Activated B cell treated with CpG ODN at 0.5 μM for 24 hours (primary cell): ENCODE data around the gene DGKQ. TPM values are rescaled to one million over a fixed set of nuclear protein-coding genes. Genes with fewer than 3 reads are reported as not detected.

Source experiments
- ATAC-seq: fragments of 200-7000 bp; cut with Tn5 transposase; one replicate; pipeline ENCODE4 v1.10.0; 2021; ENCODE audit warnings: low read depth, mild to moderate bottlenecking, moderate library complexity
- CTCF ChIA-PET: fragments of 350-600 bp; sonication (Branson Sonifier 250); formaldehyde crosslinking; loops from one replicate; lab custom pipeline; 2021; ENCODE audit warnings: antibody characterized with exemption; lab: Charles Lee
- POLR2A ChIA-PET: fragments of 350-600 bp; sonication (Branson Sonifier 250); formaldehyde crosslinking; loops from one replicate; lab custom pipeline; 2021; ENCODE audit warnings: antibody characterized with exemption; lab: Charles Lee
- DNase-seq: peaks from one replicate; pipeline ENCODE4 v3.0.0; 2022
- H3K27ac Mint-ChIP-seq: one replicate; pipeline ENCODE4 v1.8.0; 2020; ENCODE audit warnings: mixed read lengths
- H3K27me3 Mint-ChIP-seq: one replicate; pipeline ENCODE4 v1.8.0; 2021; ENCODE audit warnings: mixed read lengths
- H3K36me3 Mint-ChIP-seq: one replicate; pipeline ENCODE4 v1.8.0; 2021; ENCODE audit warnings: low read depth, mixed read lengths
- H3K4me1 Mint-ChIP-seq: one replicate; pipeline ENCODE4 v1.8.0; 2021; ENCODE audit warnings: mixed read lengths
- H3K4me3 Mint-ChIP-seq: one replicate; pipeline ENCODE4 v1.8.0; 2020; ENCODE audit warnings: mild to moderate bottlenecking, mixed read lengths
- H3K9me3 Mint-ChIP-seq: one replicate; pipeline ENCODE4 v1.8.0; 2020; ENCODE audit warnings: mixed read lengths
- CTCF ChIP-seq: fragments of 200-600 bp; IDR thresholded peaks from one replicate; pipeline ENCODE4 v1.8.0; 2022; ENCODE audit warnings: antibody characterized with exemption, mild to moderate bottlenecking
- intact Hi-C: fragments of 100-400 bp; cut with micrococcal nuclease; formaldehyde crosslinking; loops from one replicate; pipeline ENCODE4 v1.15.1; 2024
- total RNA-seq: library from RNA; stranded (reverse); gene quantifications from 2 replicates; pipeline ENCODE4 v1.2.3, GENCODE V29; 2022

DGKQ gene
- total RNA-seq, 1 donor from 2014 or later = 16.4 TPM

- TF ChIP-seq CTCF = no peak
- Mint-ChIP-seq H3K4me1 (peaks cover 19% of the 10 kb centered on the region), H3K27me3 (no peaks in the 10 kb centered on the region), H3K9me3 (no peaks in the 10 kb centered on the region), H3K4me3 (no peak overlapping the region), H3K36me3 (peaks cover 8% of the 10 kb centered on the region), H3K27ac (no peak overlapping the region)
- ChIA-PET POLR2A (interaction anchor here (1.9 kb wide), 1 partner anchor 207 kb away, joined by 16 read pairs; no protein-coding TSS in a partner anchor), CTCF (interaction anchor here (2.4 to 3.7 kb wide), 2 partner anchors 56 to 247 kb away, joined by 14 to 43 read pairs; partner anchors contain the start of genes GAK and TMEM175)
- intact Hi-C loops = loop anchor here (5.0 to 10.0 kb wide), 2 partner anchors 67 to 654 kb away; partner anchors contain the start of gene ZNF141
- DNase-seq (no peak), ATAC-seq (no peak)
These were observed 15.7 kb upstream of the DGKQ start for GRCh38 chr4:988726-989721.

- Mint-ChIP-seq H3K36me3 (peaks cover 8% of the 10 kb centered on the region), H3K27me3 (no peaks in the 10 kb centered on the region), H3K27ac (no peak overlapping the region), H3K4me1 (peaks cover 19% of the 10 kb centered on the region), H3K9me3 (no peaks in the 10 kb centered on the region), H3K4me3 (peak overlapping the region; percentile 75)
- intact Hi-C loops = loop anchor here (1.0 to 10.0 kb wide), 10 partner anchors 11 to 653 kb away; partner anchors contain the start of genes ATP5ME, DGKQ, GAK and MYL5
- no peak for TF ChIP-seq CTCF
- ChIA-PET CTCF (interaction anchor here (0.6 to 3.7 kb wide), 21 partner anchors 21 to 745 kb away, joined by 3 to 43 read pairs (median 4); partner anchors contain the start of genes GAK and TMEM175), POLR2A (interaction anchor here (0.6 to 2.3 kb wide), 9 partner anchors 15 to 282 kb away, joined by 3 to 17 read pairs (median 6); partner anchors contain the start of genes DGKQ, GAK, PCGF3 and TMEM175)
- DNase-seq (no peak), ATAC-seq (no peak)
These were observed 14.5 kb upstream of the DGKQ start for GRCh38 chr4:987624-988513.

GRCh38 chr4:986879-987623, 13.7 kb upstream of the DGKQ start, which contains the start of gene IDUA:
TSS of gene IDUA (plus strand) at chr4:987044. CDS start at chr4:987085, 41 bp downstream.
- Mint-ChIP-seq H3K9me3 (no peaks in the 10 kb centered on the region), H3K4me3 (peak within 1 kb of the TSS; percentile 83), H3K4me1 (peaks cover 19% of the 10 kb centered on the region), H3K27me3 (no peaks in the 10 kb centered on the region), H3K27ac (peak within 1 kb of the TSS; percentile 76), H3K36me3 (peaks cover 6% of the 10 kb centered on the region)
- POLR2A ChIA-PET = interaction anchor here (0.6 to 2.3 kb wide), 9 partner anchors 14 to 282 kb away, joined by 3 to 17 read pairs (median 6); partner anchors contain the start of genes DGKQ, GAK, PCGF3 and TMEM175
- intact Hi-C loops = loop anchor here (1.0 to 10.0 kb wide), 10 partner anchors 12 to 652 kb away; partner anchors contain the start of genes ATP5ME, DGKQ, GAK and MYL5
- ATAC-seq (peak; percentile 87), DNase-seq (peak; percentile 86)
- CTCF ChIA-PET = interaction anchor here (0.6 to 3.7 kb wide), 24 partner anchors 22 to 744 kb away, joined by 3 to 43 read pairs (median 4); partner anchors contain the start of genes GAK and TMEM175
- TF ChIP-seq CTCF = no peak

GRCh38 chr4:986428-986878, 13.1 kb upstream of the DGKQ start:
- POLR2A ChIA-PET = interaction anchor here (1.0 to 2.3 kb wide), 7 partner anchors 13 to 244 kb away, joined by 3 to 17 read pairs (median 9); partner anchors contain the start of genes DGKQ, GAK and TMEM175
- H3K9me3 Mint-ChIP-seq = no peaks in the 10 kb centered on the region

More at GRCh38 chr4:986428-986878, 13.1 kb upstream of the DGKQ start:
- Mint-ChIP-seq H3K4me1 (peaks cover 19% of the 10 kb centered on the region), H3K36me3 (peaks cover 6% of the 10 kb centered on the region), H3K27ac (peak overlapping the region; percentile 76), H3K4me3 (peak overlapping the region; percentile 83), H3K27me3 (no peaks in the 10 kb centered on the region)
- no peak for TF ChIP-seq CTCF
- CTCF ChIA-PET = interaction anchor here (0.6 to 3.7 kb wide), 21 partner anchors 23 to 743 kb away, joined by 3 to 43 read pairs (median 4); partner anchors contain the start of genes GAK and TMEM175
- ATAC-seq (no peak), DNase-seq (no peak)
- intact Hi-C loops = loop anchor here (2.0 to 10.0 kb wide), 5 partner anchors 54 to 652 kb away; partner anchors contain the start of genes ATP5ME, GAK, MYL5 and TMEM175
